ENCODE data around the gene SOX30. TPM values are rescaled to one million over a fixed set of nuclear protein-coding genes. Genes with fewer than 3 reads are reported as not detected.
"Not testable (repeated sequence)": the region's sequence is repeated elsewhere in the genome, so short reads cannot be mapped to it uniquely, and the experiment has no call there.

SOX30 gene
- total RNA-seq: 0.52 TPM

DNA sequence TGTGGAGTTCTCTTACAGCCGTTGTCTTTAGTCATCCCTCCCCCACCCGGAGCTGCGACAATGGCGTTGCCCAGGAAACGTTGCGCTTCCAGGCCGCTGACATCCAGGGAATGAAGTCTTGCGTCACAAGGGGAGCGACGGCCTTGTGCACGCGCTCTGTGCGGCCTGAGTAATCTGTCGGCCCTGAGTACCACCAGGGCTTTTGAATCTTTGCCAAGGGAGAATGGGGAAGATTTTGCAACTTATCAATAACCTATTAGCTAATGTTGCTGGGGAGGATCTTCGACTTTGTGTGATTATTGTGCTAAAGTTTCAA lies at the start of gene SOX30:
Gene SOX30, minus strand, starts transcription at position 62 of the 316 bp plus-strand sequence. CDS start 360 bp downstream, outside the sequence.
- no peak for DNase-seq (ENCODE audit: low spot score)

DNA sequence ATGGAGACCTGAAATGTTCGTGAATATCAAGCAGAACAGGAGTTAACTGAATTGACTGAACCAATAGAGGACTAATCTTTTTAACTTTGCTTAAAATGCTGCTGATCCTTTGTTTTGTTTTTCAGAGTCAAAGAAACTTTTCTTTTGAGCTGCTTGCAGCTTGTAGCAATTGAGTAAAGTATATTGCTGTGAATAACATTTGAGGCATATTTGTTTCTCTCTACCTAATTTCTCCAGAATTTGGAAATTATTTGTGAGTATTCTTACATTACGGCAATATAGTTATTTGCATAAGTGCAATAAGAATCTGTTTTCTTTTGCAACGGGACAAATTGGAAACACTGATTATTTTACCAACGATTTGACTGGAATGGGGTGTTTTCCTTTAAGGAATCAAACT lies 46.4 kb upstream of the SOX30 start:
- not testable (repeated sequence) for DNase-seq (ENCODE audit: low spot score)

DNA sequence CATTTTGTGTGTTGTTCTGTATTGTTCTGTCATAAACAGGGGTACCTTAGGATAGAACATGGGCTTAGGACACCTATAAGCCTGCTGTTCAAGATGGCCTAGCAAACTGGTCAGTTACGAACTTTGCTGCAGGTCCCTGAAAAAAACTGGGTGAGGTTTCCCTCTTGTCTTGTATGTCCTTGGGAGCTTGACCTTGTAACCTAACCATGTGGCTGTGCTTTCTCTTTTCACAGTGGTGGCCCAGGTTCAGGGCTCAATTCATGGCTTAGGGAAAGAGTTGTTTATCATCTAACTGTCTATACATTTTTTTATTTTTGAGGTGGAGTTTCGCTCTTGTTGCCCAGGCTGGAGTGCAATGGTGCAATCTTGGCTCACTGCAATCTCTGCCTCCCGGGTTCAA lies 43.9 kb upstream of the SOX30 start:
- not testable (repeated sequence) for DNase-seq (ENCODE audit: low spot score)

DNA sequence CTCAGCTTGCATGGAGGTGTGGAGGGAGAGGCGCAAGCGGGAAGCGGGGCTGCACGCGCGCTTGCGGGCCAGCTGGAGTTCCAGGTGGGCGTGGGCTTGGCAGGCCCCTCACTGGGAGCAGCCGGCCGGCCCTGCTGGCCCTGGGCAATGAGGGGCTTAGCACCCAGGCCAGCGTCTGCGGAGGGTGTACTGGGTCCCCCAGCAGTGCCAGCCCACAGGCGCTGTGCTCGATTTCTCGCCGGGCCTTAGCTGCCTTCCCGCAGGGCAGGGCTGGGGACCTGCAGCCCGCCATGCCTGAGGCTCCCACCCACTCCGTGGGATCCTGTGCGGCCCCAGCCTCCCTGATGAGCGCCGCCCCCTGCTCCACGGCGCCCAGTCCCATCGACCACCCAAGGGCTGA lies 41.6 kb upstream of the SOX30 start:
- DNase-seq (ENCODE audit: low spot score): peak; percentile 17

DNA sequence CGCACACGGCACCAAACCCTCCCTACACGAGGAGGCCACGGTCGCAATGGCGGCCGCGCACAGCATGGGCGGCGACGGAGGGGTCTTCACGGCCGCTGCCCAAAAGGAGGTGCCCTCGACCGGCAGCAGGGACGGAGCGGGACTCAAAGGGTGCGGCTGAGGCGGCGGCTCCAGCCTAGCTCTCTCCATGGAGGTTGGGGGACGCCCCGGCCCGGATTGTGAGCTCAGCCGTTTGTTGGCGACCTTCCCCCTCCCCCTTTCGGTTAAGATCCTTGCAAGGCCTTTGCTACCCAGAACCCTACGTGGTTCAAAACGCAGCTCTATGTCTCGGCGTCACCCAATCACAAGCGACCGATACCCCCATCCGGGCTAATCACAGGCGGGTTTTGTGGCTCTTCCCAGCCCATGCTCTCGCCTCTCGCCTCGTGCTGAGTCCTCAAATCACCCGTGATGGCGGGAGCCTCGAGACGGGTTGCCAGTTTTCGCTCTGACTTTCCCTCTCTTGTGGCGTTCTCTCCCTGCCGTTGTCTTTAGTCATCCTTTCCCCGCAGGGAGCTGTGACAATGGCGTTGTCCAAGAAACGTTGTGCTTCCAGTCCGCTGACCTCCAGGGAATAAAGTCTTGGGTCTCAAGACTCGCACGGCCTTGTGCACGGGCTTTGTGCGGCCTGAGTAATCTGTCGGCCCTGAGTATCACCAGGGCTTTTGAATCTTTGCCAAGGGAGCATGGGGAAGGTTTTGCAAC lies 38.6 kb upstream of the SOX30 start:
- DNase-seq (ENCODE audit: low spot score): peak; percentile 22

DNA sequence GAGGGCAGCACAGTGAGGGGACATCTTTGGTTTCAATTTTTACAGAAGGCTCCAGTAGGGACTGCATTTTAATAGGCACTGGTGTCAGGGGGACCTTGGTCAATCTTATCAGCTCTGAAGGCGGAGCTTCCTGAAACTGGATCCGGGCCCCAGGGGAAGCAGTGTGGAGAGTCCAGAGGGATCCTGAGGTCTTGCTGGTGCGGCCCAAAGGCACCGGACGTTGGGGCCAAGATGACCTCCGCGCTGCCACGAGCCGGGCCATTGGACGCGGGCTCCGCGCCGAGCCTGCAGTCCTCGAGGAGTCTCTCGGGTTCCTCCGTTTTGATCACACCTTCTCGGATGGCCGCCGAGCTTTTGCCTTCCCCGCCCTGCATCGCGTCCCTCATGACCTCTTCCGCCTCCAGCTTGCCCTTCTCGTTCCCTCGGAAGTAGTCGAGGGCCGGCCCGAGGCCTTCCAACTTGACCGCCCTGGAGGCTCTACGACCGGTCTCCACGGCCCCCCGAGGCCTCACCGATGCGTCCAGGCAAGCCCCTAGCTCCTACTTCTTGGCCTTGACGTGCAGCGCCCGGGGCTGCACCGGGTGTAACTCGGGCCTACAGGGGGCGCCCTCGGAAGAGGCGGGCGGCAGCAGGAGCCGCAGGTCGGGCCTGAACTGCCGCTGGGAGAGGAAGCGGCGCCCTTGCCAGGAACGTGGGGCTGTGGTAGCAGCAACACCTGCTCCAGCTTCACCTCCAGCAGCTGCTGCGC lies 37.9 kb upstream of the SOX30 start:
- DNase-seq (ENCODE audit: low spot score): peak; percentile 38

DNA sequence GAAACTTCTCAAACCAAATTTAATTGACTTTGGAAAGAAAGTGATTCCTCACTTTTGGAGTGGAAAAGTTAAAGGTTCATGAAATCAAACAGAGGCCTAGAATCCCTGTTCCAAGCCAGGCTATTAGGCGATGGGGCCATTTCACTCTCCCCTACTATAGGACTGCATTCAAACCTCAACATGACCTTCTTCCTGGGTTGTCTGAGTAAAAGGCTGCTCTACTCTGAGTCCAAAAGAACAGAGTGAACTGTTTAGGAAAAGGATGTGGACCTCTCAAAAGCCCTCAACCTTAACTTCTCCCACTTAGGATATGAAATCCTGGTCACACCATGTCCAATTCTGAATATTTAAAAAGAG lies 34.9 kb upstream of the SOX30 start:
- DNase-seq (ENCODE audit: low spot score): peak; percentile 22

DNA sequence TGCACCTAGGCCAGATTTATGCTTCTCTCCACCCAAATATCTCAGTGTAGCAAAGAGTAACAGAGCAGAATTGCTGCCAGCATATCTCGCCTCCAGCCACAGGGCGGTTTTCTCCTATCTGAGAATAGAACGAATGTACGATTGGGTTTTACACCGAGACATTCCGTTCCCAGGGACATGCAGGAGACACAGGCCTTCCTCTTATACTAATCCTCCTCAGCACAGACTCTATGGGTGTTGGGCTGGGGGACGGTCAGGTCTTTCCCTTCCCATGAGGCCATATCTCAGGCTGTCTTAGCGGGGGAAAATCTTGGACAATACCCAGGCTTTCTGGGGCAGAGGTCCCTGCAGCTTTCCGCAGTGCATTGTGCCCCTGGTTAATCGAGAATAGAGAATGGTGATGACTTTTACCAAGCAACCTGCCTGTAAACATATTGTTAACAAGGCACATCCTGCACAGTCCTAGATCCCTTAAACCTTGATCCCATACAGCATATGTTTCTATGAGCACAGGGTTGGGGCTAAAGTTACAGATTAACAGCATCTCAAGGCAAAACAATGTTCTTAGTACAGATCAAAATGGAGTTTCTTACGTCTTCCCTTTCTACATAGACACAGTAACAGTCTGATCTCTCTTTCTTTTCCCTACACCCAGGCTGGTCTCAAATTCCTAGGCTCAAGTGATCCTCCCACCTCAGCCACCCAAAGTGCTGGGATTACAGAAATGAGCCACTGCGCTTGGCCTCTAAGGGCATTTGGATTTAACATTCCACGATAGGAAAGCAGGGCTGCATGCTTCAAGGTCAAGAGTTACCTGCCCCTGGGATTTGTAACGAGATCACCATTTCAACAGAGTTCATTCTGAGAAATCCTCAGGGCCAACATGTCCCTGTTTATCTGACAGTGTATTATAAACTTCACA lies 34.3 kb upstream of the SOX30 start:
- DNase-seq (ENCODE audit: low spot score): peak; percentile 14

DNA sequence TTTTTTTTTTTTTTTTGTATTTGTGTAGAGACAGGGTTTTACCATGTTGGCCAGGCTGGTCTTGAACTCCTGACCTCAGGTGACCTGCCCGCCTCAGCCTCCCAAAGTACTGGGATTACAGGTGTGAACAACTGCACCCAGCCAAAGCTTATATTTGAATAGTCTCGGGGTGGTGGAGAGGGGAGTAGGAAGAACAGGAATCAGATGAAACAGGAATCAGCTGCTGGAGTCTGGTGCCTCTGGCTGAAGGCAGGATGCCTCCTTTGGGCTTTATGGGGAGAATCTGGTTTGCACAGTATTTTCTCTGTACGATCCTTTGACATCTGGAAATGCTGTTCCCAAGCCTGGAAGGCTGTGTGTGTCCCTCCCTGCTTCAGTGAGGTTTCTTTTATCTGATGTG lies 30.0 kb upstream of the SOX30 start:
- peak; percentile 13 for DNase-seq (ENCODE audit: low spot score)

DNA sequence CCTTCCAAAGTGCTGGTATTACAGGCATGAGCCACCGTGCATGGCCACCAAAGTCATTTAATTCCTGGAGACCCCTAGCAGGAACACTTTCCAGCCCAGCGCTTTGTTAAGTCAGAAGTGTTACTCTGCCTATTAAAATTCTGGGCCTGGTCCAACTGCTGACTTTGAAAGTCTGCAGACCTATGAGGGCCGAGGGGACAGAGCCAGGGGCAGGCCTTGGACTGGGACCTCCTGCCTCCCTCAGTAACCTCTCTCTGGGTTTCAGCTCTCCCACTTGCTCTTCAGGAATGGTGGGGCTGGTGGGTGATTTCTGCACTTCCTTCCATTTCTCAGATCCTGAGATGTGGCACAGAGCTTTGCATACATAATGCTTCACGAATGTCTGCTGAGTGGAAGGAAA lies 28.8 kb upstream of the SOX30 start:
- no peak for DNase-seq (ENCODE audit: low spot score)

DNA sequence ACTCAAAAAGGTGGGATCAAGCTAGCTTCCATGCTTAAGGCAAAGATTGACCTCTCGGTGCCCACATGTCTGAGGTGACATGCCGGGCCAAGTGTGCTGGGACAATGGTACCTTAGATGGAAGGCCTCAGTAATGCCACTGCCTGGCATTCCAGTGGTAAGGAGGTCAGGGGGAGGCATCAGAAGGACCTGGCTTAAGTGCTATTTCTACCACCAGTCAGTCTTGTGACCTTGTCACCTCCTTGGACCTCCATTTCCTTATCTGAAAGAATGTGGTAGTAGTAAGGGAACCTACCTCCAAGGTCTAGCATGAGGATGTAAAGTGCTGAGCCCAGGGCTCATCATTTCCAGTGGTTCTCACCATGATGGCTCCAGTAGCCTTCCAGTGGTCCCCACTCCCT lies 28.0 kb upstream of the SOX30 start:
- DNase-seq (ENCODE audit: low spot score): no peak

DNA sequence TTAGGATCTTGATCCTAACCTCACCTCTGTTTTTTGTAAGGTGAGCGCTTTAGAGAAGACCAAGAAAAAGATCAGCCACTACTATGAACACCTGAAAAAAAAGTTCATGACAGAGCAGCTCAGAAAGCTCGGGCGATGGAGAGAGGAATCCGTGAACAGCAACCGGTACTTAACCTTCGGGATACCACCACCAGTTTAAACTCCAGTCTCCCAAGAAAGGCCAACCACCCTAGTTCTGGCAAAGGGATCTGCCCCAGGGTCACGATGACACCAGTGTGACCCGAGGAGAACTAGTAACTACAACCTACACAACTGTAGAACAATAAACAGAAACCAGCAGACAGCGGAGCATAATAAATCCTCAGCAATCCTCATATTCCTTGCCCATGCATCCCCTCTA lies 27.6 kb upstream of the SOX30 start:
- no peak for DNase-seq (ENCODE audit: low spot score)

DNA sequence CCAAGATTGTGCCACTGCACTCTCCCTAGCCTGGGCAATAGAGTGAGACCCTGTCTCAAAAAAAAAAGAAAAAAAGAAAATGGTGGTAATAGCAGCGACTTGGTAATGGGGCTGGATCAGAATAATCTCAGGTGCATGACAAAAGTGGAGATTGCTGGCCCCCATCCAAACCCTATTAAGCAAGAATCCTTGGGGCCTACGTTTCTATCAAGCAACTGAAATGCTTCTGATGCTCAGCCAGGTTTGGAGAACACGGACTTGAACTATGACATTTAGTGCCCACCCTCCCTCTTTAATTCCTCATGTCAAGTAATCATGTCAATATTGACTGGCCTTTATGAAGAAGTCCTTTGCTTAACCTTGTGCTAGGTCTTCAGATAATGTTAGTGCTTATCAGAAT lies 25.7 kb upstream of the SOX30 start:
- DNase-seq (ENCODE audit: low spot score): peak; percentile 8

DNA sequence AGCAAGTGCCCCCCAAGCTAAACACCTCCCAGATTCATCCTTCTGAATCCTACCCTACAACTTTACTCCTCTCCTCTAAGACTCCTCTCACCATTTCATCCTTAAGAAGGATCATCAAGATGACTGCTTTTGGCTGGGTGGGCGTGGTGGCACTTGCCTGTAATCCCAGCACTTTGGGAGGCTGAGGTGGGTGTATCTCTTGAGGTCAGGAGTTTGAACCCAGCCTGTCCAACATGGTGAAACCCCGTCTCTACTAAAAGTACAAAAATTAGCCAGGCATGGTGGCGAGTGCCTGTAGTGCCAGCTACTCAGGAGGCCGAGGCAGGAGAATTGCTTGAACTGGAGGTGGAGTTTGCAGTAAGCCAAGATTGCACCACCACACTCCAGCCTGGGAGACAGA lies 22.1 kb upstream of the SOX30 start:
- DNase-seq (ENCODE audit: low spot score): not testable (repeated sequence)

DNA sequence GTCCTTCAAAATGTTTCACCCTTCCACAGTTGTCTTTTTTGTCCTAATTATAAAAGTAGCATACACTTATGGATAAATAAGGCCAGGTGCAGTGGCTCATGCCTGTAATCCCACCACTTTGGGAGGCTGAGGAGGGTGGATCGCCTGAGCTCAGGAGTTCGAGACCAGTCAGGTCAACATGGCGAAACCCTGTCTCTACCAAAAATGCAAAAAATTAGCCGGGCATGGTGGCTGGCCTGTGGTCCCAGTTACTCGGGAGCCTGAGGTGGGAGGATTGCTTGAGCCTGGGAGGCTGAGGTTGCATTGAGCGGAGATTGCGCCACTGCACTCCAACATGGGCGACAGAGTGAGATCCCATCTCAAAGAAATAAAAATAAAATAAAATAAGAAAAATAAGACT lies 20.7 kb upstream of the SOX30 start:
- no peak for DNase-seq (ENCODE audit: low spot score)

DNA sequence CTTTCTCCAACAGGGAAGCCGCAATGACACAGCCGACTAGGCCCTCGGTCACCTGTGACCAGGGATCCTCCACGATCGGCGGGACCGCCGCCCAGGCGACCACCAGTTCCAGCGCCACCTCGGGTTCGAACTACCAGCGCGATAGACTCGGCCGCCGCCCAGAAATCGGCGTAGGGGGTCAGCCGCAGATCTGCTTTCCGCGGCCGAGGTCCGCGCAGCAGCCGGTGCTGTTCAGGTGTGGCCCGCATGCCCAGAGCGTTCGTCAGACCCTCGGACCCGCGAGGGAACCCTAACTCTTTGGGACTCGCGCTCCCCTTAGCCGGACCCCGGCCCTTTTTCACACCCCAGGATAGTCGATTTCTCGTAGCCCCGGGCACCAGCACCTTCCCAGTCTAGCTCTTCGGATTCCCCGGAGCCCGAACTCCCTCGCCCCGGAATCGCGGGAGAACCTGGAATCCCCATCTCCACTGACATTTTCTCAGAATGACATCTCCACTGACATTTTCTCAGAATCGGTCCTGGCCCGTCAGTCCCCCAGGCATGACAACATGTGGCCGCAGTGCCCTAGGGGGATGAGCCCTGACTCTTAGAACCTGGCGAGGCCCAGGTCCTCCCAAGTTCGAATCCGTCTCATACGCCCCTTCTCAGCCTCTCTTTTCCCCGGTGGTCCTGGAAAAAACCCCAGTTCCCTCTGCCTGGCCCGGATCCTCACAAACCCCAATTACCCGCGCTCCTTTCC lies 19.5 kb upstream of the SOX30 start:
- no peak for DNase-seq (ENCODE audit: low spot score)

DNA sequence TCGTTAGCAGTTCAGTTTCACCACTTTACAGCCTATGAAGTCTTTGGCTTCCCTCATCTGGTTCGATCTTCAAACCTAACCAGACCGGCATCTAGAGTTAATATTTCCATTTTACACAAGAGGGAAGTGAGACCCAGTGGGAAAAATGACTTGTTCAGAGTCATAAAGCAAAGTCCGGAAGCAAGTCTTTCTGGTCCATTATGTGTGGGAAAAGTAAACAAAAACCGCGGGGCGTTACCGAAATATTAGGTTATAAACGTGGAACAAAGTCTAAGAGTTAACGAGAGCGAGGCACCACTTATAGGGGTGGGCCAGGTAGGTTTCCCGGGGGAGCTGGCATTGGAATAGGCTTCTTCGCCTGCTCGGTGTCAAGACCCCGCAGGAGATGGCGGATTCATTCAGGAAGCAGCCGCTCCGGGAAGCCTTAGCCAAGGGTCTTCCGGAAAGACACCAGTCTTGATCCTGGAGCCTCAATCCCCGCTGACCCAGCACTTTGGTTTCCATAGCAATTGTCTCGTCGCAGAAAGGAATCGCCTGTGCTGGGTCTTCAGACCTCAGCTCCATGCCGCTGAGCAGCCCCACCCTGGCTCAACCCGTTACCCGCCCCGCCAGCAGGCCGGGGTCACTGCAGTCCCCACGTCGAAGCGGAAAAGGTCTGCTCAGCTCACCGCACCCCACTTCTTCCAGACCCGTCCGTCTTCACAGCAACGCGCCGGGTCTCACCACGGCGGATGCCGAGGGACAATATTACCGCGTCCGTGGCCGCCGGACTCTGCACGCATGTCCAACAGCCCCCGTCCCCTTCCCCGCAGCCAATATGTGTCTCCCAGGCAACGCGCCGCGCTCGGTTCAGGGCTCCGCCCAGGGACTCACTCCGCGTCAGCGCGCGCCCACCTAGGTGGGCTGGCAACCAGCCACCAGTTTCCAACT lies 18.7 kb upstream of the SOX30 start, which contains the start of gene C5orf52:
Gene C5orf52, plus strand, starts transcription at position 872 of the 930 bp plus-strand sequence. CDS start 82 bp downstream, outside the sequence.
- DNase-seq (ENCODE audit: low spot score): no peak

DNA sequence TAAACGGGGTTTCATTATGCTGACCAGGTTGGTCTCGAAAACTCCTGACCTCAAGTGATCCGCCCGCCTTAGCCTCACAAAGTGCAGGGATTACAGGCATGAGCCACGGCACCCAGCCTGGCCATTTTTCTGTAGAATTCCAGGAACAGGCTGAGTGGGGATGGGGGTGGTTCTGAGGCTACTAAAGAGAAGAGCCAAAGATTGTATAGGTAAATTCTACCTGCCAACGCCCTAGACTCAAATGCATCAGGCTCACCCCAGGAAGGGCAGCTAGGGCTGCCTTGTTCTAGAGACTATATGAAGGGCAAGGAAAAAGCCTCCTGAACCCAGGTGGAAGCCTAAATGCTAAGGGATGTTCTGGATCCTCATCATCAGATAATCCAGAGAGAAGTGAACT lies 17.5 kb upstream of the SOX30 start:
- DNase-seq (ENCODE audit: low spot score): no peak

DNA sequence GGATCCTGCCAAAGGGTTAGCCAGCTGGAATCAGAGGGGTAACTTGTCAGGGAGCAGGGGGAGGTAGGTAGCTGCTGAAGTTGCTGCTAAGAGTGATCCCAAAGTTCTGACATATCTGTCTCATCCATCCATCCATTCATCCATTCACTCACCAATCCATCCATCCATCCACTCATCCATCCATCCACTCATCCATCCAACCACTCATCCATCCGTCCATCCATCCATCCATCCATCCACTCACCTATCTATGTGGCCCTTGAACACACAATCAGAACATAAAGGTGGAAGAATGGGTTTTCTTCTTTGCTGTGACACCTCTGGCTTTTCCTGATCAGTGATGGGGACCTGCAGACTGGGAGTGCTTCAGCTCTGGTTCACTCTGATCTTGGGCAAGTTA lies 16.1 kb upstream of the SOX30 start:
- no peak for DNase-seq (ENCODE audit: low spot score)

DNA sequence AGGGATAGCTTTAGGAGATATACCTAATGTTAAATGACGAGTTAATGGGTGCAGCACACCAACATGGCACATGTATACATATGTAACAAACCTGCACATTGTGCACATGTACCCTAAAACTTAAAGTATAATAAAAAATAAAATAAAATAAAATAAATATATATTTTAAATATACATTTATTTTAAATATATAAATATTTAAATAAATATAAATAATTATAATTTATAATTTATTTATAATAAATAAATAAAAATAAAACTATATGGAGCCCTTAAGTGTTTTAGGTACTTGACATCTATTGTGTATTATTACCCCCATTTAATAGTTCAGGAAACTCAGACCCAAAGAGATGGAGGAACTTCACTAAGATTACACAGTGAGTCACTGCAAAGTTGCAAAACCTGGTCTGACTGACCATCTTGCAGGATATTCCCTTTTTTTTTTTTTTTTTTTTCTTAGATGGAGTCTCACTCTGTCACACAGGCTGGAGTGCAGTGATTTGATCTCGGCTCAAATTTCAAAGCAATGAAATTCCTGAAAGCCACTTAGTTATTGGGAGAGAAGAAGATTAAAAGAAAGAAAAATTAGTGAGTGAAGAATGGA lies 13.3 kb upstream of the SOX30 start:
- DNase-seq (ENCODE audit: low spot score): no peak
